Trophoblast cell (in vitro differentiated cells and primary cell): Measurements from ENCODE around the gene UVRAG.

ENCODE experiments used
- DNase-seq, 2 donors: peaks; one replicate each; pipeline ENCODE4 v3.0.0-alpha.2; 2016
- H2AFZ ChIP-seq: 2 replicates; pipeline ENCODE4 v1.6.1; 2013; ENCODE audit warnings: low read length, moderate library complexity, mild to moderate bottlenecking; ENCODE audit not compliant: insufficient read depth, poor library complexity
- H2AK5ac ChIP-seq: 2 replicates; pipeline ENCODE4 v1.6.1; 2013; ENCODE audit warnings: mild to moderate bottlenecking, low read length
- H2BK120ac ChIP-seq: 2 replicates; pipeline ENCODE4 v1.6.1; 2013; ENCODE audit warnings: low read length, mild to moderate bottlenecking, moderate library complexity; ENCODE audit not compliant: insufficient read depth, poor library complexity
- H2BK12ac ChIP-seq: 2 replicates; pipeline ENCODE4 v1.6.1; 2013; ENCODE audit warnings: mild to moderate bottlenecking, low read length, moderate library complexity
- H2BK5ac ChIP-seq: 2 replicates; pipeline ENCODE4 v1.6.1; 2013; ENCODE audit warnings: low read length, low read depth, moderate library complexity, mild to moderate bottlenecking; ENCODE audit not compliant: poor library complexity
- H3K14ac ChIP-seq: 2 replicates; pipeline ENCODE4 v1.6.1; 2013; ENCODE audit warnings: mild to moderate bottlenecking, low read length
- H3K18ac ChIP-seq: 2 replicates; pipeline ENCODE4 v1.6.1; 2013; ENCODE audit warnings: mild to moderate bottlenecking, low read length
- H3K23ac ChIP-seq: 2 replicates; pipeline ENCODE4 v1.6.1; 2013; ENCODE audit warnings: low read length
- H3K27ac ChIP-seq: 2 replicates; pipeline ENCODE4 v1.5.1; 2013; ENCODE audit warnings: low read depth, mild to moderate bottlenecking, inconsistent platforms, low read length, moderate library complexity
- H3K27me3 ChIP-seq: 2 replicates; pipeline ENCODE4 v1.6.1; 2013; ENCODE audit warnings: inconsistent platforms, mild to moderate bottlenecking, low read length, moderate library complexity; ENCODE audit not compliant: insufficient read depth
- H3K36me3 ChIP-seq, 2 experiments: 1 replicate in 1 of 2; 2 replicates in 1 of 2; pipeline ENCODE4 v1.6.1; 2013; ENCODE audit warnings: low read length in 2 of 2, mild to moderate bottlenecking in 2 of 2, moderate library complexity in 1 of 2; ENCODE audit not compliant: insufficient read depth in 2 of 2, control insufficient read depth in 1 of 2
- H3K4ac ChIP-seq: 2 replicates; pipeline ENCODE4 v1.6.1; 2013; ENCODE audit warnings: low read depth, mild to moderate bottlenecking, low read length, moderate library complexity
- H3K4me1 ChIP-seq, 2 experiments: 1 replicate in 1 of 2; 2 replicates in 1 of 2; pipeline ENCODE4 v1.6.1; 2013; ENCODE audit warnings: low read length in 2 of 2, mild to moderate bottlenecking in 2 of 2, moderate library complexity in 1 of 2; ENCODE audit not compliant: insufficient read depth in 2 of 2, control insufficient read depth in 1 of 2
- H3K4me2 ChIP-seq: 2 replicates; pipeline ENCODE4 v1.6.1; 2013; ENCODE audit warnings: inconsistent platforms, mild to moderate bottlenecking, low read length, moderate library complexity
- H3K4me3 ChIP-seq: 2 replicates; pipeline ENCODE4 v1.5.1; 2013; ENCODE audit warnings: mild to moderate bottlenecking, low read depth, low read length, inconsistent platforms
- H3K79me1 ChIP-seq: one replicate; pipeline ENCODE4 v1.6.1; 2013; ENCODE audit warnings: low read length
- H3K79me2 ChIP-seq: 2 replicates; pipeline ENCODE4 v1.6.1; 2013; ENCODE audit warnings: low read length, mild to moderate bottlenecking; ENCODE audit not compliant: control insufficient read depth, insufficient read depth, poor library complexity
- H3K9ac ChIP-seq: 2 replicates; pipeline ENCODE4 v1.6.1; 2013; ENCODE audit warnings: mild to moderate bottlenecking, low read length
- H3K9me3 ChIP-seq: 2 replicates; pipeline ENCODE4 v1.6.1; 2013; ENCODE audit warnings: low read depth, mild to moderate bottlenecking, control low read depth, inconsistent platforms, low read length; ENCODE audit not compliant: insufficient read depth
- H4K12ac ChIP-seq: 2 replicates; pipeline ENCODE4 v1.6.1; 2013; ENCODE audit warnings: low read depth, mild to moderate bottlenecking, low read length, moderate library complexity
- H4K8ac ChIP-seq: 2 replicates; pipeline ENCODE4 v1.6.1; 2013; ENCODE audit warnings: low read depth, mild to moderate bottlenecking, low read length, moderate library complexity
- H4K91ac ChIP-seq: one replicate; pipeline ENCODE4 v1.6.1; 2013; ENCODE audit warnings: low read depth, mild to moderate bottlenecking, low read length, moderate library complexity
- WGBS: extraction: QIAGEN DNeasy Blood & Tissue Kit; methylation state at CpG from one replicate; pipeline ENCODE4 v1.1.7; 2013; ENCODE audit warnings: missing lambda C conversion rate; ENCODE audit not compliant: insufficient read length, insufficient coverage; ENCODE audit errors: extremely low coverage; 5-methylcytosine and 5-hydroxymethylcytosine counted together

Gene UVRAG

DNA sequence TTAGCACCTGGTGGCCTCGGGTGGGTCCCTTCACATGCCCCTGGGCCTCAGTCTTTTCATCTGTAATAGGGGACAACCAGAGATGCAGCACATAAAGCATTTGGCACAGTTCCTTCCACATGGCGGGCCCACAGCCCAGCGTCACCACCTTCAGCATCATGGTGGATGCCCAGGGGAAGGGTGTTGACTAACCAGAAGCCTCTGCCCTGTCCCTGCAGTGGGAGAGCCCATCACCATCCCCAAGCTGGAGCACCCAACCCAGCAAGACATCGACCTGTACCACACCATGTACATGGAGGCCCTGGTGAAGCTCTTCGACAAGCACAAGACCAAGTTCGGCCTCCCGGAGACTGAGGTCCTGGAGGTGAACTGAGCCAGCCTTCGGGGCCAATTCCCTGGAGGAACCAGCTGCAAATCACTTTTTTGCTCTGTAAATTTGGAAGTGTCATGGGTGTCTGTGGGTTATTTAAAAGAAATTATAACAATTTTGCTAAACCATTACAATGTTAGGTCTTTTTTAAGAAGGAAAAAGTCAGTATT, 14.8 kb upstream of the UVRAG start:
- H3K27ac ChIP-seq, result no peak overlapping the region
- no peak overlapping the region for H3K9ac ChIP-seq
- H3K4me1 ChIP-seq, result peaks cover 6 to 12% of the 10 kb centered on the region in 2 experiments
- no peak overlapping the region for H3K4me3 ChIP-seq
- no peak overlapping the region for H4K8ac ChIP-seq
- no peak overlapping the region for H3K23ac ChIP-seq
- no peak overlapping the region for H4K91ac ChIP-seq
- H3K4ac ChIP-seq, result no peak overlapping the region
- no peaks in the 10 kb centered on the region for H3K79me1 ChIP-seq
- no peak overlapping the region for H2BK12ac ChIP-seq
- H3K27me3 ChIP-seq, result no peaks in the 10 kb centered on the region
- no peaks in the 10 kb centered on the region for H3K79me2 ChIP-seq
- no peaks in the 10 kb centered on the region for H3K36me3 ChIP-seq
- H2AK5ac ChIP-seq, result no peak overlapping the region
- WGBS, result no CpG with 5 or more reads among the region's 8 CpGs
- H3K18ac ChIP-seq, result no peak overlapping the region
- no peak for DNase-seq
- no peak overlapping the region for H2BK120ac ChIP-seq
- H3K9me3 ChIP-seq, result no peaks in the 10 kb centered on the region
- H3K14ac ChIP-seq, result no peak overlapping the region
- no peak overlapping the region for H2BK5ac ChIP-seq
- no peak overlapping the region for H4K12ac ChIP-seq
- no peak overlapping the region for H2AFZ ChIP-seq
- H3K4me2 ChIP-seq, result no peak overlapping the region

DNA sequence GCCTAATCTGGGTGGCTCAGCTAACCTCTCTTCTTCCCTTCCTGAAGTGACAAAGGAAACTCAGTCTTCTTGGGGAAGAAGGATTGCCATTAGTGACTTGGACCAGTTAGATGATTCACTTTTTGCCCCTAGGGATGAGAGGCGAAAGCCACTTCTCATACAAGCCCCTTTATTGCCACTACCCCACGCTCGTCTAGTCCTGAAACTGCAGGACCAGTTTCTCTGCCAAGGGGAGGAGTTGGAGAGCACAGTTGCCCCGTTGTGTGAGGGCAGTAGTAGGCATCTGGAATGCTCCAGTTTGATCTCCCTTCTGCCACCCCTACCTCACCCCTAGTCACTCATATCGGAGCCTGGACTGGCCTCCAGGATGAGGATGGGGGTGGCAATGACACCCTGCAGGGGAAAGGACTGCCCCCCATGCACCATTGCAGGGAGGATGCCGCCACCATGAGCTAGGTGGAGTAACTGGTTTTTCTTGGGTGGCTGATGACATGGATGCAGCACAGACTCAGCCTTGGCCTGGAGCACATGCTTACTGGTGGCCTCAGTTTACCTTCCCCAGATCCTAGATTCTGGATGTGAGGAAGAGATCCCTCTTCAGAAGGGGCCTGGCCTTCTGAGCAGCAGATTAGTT, 14.2 kb upstream of the UVRAG start:
- no CpG with 5 or more reads among the region's 6 CpGs for WGBS

DNA sequence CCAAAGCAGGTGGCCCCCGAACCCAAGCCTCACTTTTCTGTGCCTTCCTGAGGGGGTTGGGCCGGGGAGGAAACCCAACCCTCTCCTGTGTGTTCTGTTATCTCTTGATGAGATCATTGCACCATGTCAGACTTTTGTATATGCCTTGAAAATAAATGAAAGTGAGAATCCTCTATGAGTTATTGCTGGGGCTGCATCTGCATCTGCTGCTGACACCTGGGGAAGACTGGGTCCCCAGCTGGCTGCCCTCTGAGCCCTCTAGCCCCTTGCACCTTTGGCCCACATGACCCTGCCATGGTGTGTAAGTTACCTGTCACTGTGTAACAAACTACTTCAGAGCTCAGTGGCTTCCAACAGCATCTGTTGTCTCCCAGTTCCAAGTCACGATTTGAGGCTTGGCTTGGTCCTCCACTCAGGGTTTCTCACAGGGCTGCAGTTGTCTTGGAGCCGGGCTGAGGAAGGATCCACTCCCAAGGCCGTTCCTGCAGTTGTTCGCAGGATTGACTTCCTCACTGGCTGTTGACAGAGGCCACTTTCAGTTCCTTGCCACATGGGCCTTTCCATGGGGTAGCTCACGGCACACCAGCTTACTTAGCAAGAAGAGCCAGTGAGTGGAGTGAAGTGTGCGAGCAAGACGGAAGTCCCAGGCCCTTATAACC, 13.5 kb upstream of the UVRAG start:
- H2BK5ac ChIP-seq, result no peak overlapping the region
- no peak overlapping the region for H2BK120ac ChIP-seq
- DNase-seq, result no peak
- H2BK12ac ChIP-seq, result no peak overlapping the region
- H2AK5ac ChIP-seq, result no peak overlapping the region
- no peak overlapping the region for H4K91ac ChIP-seq
- H3K36me3 ChIP-seq, result no peaks in the 10 kb centered on the region
- H3K9me3 ChIP-seq, result no peaks in the 10 kb centered on the region
- no peak overlapping the region for H3K27ac ChIP-seq
- no peaks in the 10 kb centered on the region for H3K27me3 ChIP-seq
- H3K23ac ChIP-seq, result no peak overlapping the region
- H3K4ac ChIP-seq, result no peak overlapping the region
- no peak overlapping the region for H3K18ac ChIP-seq
- H3K79me1 ChIP-seq, result no peaks in the 10 kb centered on the region
- no peak overlapping the region for H3K14ac ChIP-seq
- no peak overlapping the region for H2AFZ ChIP-seq
- H3K4me3 ChIP-seq, result no peak overlapping the region
- H3K4me2 ChIP-seq, result no peak overlapping the region
- H4K8ac ChIP-seq, result no peak overlapping the region
- no peaks in the 10 kb centered on the region for H3K79me2 ChIP-seq
- no CpG with 5 or more reads among the region's 9 CpGs for WGBS
- H3K4me1 ChIP-seq, result peaks cover 6 to 12% of the 10 kb centered on the region in 2 experiments
- H4K12ac ChIP-seq, result no peak overlapping the region
- H3K9ac ChIP-seq, result no peak overlapping the region

More for the DNA sequence above, 14.2 kb upstream of the UVRAG start:
- Histone ChIP-seq H2BK12ac (no peak overlapping the region), H4K8ac (no peak overlapping the region), H3K4me1 (peaks cover 6 to 12% of the 10 kb centered on the region in 2 experiments), H3K4me3 (no peak overlapping the region), H2AFZ (no peak overlapping the region), H2BK5ac (no peak overlapping the region), H2BK120ac (no peak overlapping the region), H3K27ac (no peak overlapping the region), H3K9me3 (no peaks in the 10 kb centered on the region), H3K23ac (no peak overlapping the region), H3K4me2 (no peak overlapping the region), H2AK5ac (no peak overlapping the region), H3K14ac (no peak overlapping the region), H3K79me1 (no peaks in the 10 kb centered on the region), H3K27me3 (no peaks in the 10 kb centered on the region), H3K18ac (no peak overlapping the region), H3K4ac (no peak overlapping the region), H3K79me2 (no peaks in the 10 kb centered on the region), H3K9ac (no peak overlapping the region), H4K12ac (no peak overlapping the region), H3K36me3 (no peaks in the 10 kb centered on the region), H4K91ac (no peak overlapping the region)
- no peak for DNase-seq

DNA sequence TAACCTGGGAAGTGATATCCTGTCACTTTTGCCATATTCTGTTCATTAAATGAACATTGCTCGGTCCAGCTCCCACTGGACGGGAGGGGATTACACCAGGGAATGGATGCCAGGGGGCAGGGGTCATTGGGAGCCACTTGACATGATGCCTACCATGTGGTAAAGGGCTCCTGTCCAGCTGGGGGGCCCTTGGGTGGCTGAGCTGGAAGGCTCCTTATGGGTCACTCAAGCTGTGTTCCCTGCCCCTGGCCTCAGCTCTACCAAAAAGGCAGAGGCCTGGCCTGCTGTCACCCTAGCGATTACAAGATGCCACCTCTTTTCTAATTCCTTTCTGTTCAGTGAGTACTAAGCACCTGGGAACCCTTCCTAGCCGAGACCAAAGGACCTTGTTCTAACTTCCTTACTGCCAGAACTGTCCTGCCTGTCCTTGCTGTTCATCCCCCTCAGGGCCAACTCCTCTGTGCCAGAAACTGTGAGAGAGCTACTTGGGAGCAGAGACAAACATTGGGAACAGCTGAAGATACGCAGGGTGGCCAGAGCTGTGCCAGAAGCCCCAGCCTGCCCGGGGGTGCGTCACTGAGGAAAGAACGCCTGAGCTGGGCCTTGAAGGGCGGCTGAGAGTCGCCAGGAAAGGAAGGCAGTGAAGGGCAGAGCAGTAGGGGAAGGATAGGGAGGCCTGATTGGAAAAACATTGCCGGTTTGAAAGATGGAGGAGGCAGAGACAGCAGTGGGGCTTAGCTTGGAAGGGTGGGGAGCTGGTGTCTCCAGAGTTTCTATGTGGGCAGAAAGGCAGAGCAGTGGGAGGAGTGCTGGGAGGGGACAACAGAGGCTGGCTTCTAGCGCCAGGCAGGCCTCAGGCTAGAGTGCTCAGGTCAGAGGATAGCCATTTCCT, 12.7 kb upstream of the UVRAG start:
- H3K4me1 ChIP-seq, result peaks cover 6 to 11% of the 10 kb centered on the region in 2 experiments
- H2AK5ac ChIP-seq, result no peak overlapping the region
- no peaks in the 10 kb centered on the region for H3K79me2 ChIP-seq
- H4K91ac ChIP-seq, result no peak overlapping the region
- no peak for DNase-seq
- no peaks in the 10 kb centered on the region for H3K27me3 ChIP-seq
- no peak overlapping the region for H3K4me3 ChIP-seq
- H2BK5ac ChIP-seq, result no peak overlapping the region
- no peak overlapping the region for H3K14ac ChIP-seq
- H3K79me1 ChIP-seq, result no peaks in the 10 kb centered on the region
- H2BK12ac ChIP-seq, result no peak overlapping the region
- no peak overlapping the region for H3K18ac ChIP-seq
- H2AFZ ChIP-seq, result no peak overlapping the region
- H3K9ac ChIP-seq, result no peak overlapping the region
- no CpG with 5 or more reads among the region's 12 CpGs for WGBS
- H3K9me3 ChIP-seq, result no peaks in the 10 kb centered on the region
- H3K23ac ChIP-seq, result no peak overlapping the region
- no peak overlapping the region for H3K4me2 ChIP-seq
- H3K36me3 ChIP-seq, result no peaks in the 10 kb centered on the region
- no peak overlapping the region for H3K27ac ChIP-seq
- H2BK120ac ChIP-seq, result no peak overlapping the region
- H3K4ac ChIP-seq, result no peak overlapping the region
- no peak overlapping the region for H4K8ac ChIP-seq
- H4K12ac ChIP-seq, result no peak overlapping the region
